Fibroblast of lung (primary cell): Measurements from ENCODE around the gene RPAP3. TPM values are rescaled to one million over a fixed set of nuclear protein-coding genes. Genes with fewer than 3 reads are reported as not detected.
A peak's percentile ranks its signal among the peaks of the same experiment; 100 is the strongest.

ENCODE experiments used
- DNase-seq, 2 donors: peaks; one replicate each; pipeline versions ENCODE4 v3.0.0 to v3.0.0-alpha.2; 2010; ENCODE audit warnings: low read depth in 2 of 2
- H2AFZ ChIP-seq: 2 replicates; pipeline ENCODE4 v1.5.1; 2012; ENCODE audit warnings: low read length, control low read depth, inconsistent platforms
- H3K27ac ChIP-seq: 2 replicates; pipeline ENCODE4 v1.5.1; 2011; ENCODE audit warnings: low read length, control low read depth; ENCODE audit not compliant: insufficient read depth
- H3K27me3 ChIP-seq: 2 replicates; pipeline ENCODE4 v1.5.1; 2011; ENCODE audit warnings: mild to moderate bottlenecking, low read length; ENCODE audit not compliant: control insufficient read depth, insufficient read depth
- H3K36me3 ChIP-seq: 2 replicates; pipeline ENCODE4 v1.5.1; 2011; ENCODE audit warnings: low read length; ENCODE audit not compliant: control insufficient read depth, insufficient read depth
- H3K4me1 ChIP-seq: 2 replicates; pipeline ENCODE4 v1.5.1; 2011; ENCODE audit warnings: low read length; ENCODE audit not compliant: control insufficient read depth, insufficient read depth; ENCODE audit errors: extremely low read depth
- H3K4me2 ChIP-seq: 2 replicates; pipeline ENCODE4 v1.5.1; 2011; ENCODE audit warnings: low read length, control low read depth; ENCODE audit not compliant: insufficient read depth; ENCODE audit errors: extremely low read depth
- H3K4me3 ChIP-seq, 4 experiments: fragments of 200-600 bp in 1 of 4; sonication (generic) in 1 of 4; replicated peaks in 1 of 4; 2 replicates each; pipeline ENCODE4 v1.5.1; 2011 to 2016; ENCODE audit warnings: low read length in 4 of 4, low read depth in 3 of 4, mild to moderate bottlenecking in 3 of 4, control low read depth in 2 of 4, inconsistent platforms in 1 of 4, mixed read lengths in 1 of 4; ENCODE audit not compliant: insufficient read depth in 1 of 4; ENCODE audit errors: control extremely low read depth in 1 of 4
- H3K79me2 ChIP-seq: 2 replicates; pipeline ENCODE4 v1.5.1; 2012; ENCODE audit warnings: mild to moderate bottlenecking, low read length, inconsistent platforms; ENCODE audit not compliant: control insufficient read depth, insufficient read depth
- H3K9ac ChIP-seq: 2 replicates; pipeline ENCODE4 v1.5.1; 2011; ENCODE audit warnings: mild to moderate bottlenecking, low read length, control low read depth; ENCODE audit not compliant: insufficient read depth
- H3K9me3 ChIP-seq: 2 replicates; pipeline ENCODE4 v1.5.1; 2012; ENCODE audit warnings: low read depth, low read length; ENCODE audit not compliant: control insufficient read depth, insufficient read depth
- H4K20me1 ChIP-seq: 2 replicates; pipeline ENCODE4 v1.5.1; 2011; ENCODE audit warnings: low read length; ENCODE audit not compliant: control insufficient read depth, insufficient read depth; ENCODE audit errors: extremely low read depth
- EZH2 ChIP-seq: IDR thresholded peaks from 2 replicates; pipeline ENCODE4 v1.5.1; 2012; ENCODE audit warnings: low read length, control low read depth, mild to moderate bottlenecking; ENCODE audit errors: missing control alignments
- polyA plus RNA-seq, 2 donors: library from polyadenylated mRNA; depleted of rRNA in 1 of 2; stranded (reverse) in 1 of 2; unstranded in 1 of 2; fragments of >200 nt; gene quantifications; 2 replicates each; pipeline ENCODE4 v1.2.1, GENCODE V29; 2011 to 2012; ENCODE audit warnings: missing spikeins in 1 of 2
- total RNA-seq: library from RNA; depleted of rRNA; stranded (reverse); fragments of >200 nt; gene quantifications from 2 replicates; pipeline ENCODE4 v1.2.1, GENCODE V29; 2014
- TF ChIP-seq, protein P1 (sequence below), 2 donors: IDR thresholded peaks in 1 of 2; conservative IDR thresholded peaks in 1 of 2; 1 replicate in 1 of 2; 2 replicates in 1 of 2; pipeline ENCODE4 v1.5.1; 2011 to 2012; ENCODE audit warnings: low read length in 2 of 2, control low read depth in 1 of 2, inconsistent platforms in 1 of 2, low read depth in 1 of 2, mild to moderate bottlenecking in 1 of 2

Gene RPAP3
- total and polyA plus RNA-seq, 2 donors (not counting 1 experiment from before 2014, with no cell fraction given), result 12.1 to 23.8 TPM

DNA sequence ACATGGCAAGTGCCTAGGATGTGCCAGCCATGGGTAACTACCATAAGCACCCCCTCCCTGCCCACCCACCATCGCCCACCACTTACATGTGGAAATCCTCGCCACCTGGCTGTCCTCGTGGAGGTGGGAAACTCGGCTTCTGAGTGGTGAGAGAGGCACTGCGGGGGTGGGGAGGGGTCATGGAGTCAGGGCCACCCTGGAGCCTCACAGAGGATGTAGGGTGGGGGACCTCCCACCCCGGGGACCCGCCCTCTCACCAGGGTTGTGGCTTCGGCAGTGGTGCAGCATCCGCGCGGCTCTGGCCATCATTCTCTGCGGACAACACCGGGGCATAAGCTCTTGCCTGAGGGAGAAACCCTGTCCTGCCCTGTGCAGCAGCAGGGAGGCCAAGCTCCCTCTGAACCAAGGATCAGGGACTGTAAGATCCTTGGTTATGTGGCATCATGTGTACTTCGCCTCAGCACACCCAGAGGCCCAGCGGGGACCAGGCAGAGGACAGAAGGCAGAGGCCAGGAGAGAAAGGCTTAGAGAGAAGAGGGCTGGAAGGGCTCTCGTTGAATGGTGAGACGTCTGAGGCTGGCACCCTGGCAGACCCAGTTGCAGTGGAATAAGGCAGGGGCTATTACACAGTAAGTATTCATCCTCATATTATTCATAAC, 32.2 kb upstream of the RPAP3 start:
- H3K4me2 ChIP-seq, result no peak overlapping the region
- H3K9ac ChIP-seq, result no peak overlapping the region
- no peak overlapping the region for H3K4me3 ChIP-seq
- DNase-seq, result no peak
- H4K20me1 ChIP-seq, result no peaks in the 10 kb centered on the region
- H3K36me3 ChIP-seq, result no peaks in the 10 kb centered on the region
- H3K27ac ChIP-seq, result no peak overlapping the region
- H3K27me3 ChIP-seq, result no peaks in the 10 kb centered on the region
- no peak for TF ChIP-seq EZH2
- TF ChIP-seq, protein P1, sequence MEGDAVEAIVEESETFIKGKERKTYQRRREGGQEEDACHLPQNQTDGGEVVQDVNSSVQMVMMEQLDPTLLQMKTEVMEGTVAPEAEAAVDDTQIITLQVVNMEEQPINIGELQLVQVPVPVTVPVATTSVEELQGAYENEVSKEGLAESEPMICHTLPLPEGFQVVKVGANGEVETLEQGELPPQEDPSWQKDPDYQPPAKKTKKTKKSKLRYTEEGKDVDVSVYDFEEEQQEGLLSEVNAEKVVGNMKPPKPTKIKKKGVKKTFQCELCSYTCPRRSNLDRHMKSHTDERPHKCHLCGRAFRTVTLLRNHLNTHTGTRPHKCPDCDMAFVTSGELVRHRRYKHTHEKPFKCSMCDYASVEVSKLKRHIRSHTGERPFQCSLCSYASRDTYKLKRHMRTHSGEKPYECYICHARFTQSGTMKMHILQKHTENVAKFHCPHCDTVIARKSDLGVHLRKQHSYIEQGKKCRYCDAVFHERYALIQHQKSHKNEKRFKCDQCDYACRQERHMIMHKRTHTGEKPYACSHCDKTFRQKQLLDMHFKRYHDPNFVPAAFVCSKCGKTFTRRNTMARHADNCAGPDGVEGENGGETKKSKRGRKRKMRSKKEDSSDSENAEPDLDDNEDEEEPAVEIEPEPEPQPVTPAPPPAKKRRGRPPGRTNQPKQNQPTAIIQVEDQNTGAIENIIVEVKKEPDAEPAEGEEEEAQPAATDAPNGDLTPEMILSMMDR (conservative IDR thresholded peaks at IDR 0.05 in 1 of 2, IDR thresholded peaks at IDR 0.05 in 1 of 2; ENCODE audit: low read depth in 1 of 2, low read length in 2 of 2), result no peak
- H3K9me3 ChIP-seq, result no peaks in the 10 kb centered on the region
- no peaks in the 10 kb centered on the region for H3K79me2 ChIP-seq
- no peak overlapping the region for H2AFZ ChIP-seq
- peaks cover 18% of the 10 kb centered on the region for H3K4me1 ChIP-seq

DNA sequence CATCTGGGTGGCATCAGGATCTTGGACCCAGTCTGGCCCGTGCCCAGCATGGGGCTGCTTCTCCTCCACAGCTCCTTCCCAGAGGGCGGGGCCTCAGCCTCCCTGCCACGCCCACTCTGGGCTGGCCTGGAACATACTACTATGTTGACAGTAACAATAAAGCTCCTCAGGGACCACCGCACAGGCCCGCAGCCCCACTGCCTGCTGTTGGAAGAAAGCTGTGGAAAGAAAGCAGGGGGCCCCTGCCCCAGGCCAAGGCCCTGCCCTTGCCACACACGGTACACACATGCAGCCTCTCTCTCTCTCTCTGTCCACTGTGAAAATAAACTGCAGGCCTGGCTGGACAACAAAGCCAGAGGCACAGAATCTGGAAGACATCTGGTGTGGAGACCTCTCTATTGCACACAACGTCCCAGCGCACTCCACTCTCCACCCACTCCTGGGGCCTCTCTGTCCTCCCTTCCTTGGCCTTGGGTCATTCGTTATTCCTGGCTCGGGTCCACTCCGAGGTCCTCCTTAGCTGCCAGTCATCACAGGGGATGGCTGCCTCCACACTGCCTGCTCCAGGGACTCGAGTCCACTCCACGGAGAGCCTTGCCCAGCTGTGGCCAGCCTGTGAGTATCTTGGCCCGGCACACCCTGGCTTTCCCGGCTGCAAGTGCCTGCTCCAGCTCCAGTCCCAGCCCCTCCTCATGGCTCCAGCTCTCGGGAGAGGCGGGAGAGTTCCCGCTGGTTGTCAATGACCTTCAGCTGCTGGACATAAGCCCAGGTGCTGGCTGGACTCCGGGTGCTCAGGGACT, 31.2 kb upstream of the RPAP3 start:
- Histone ChIP-seq H4K20me1 (no peaks in the 10 kb centered on the region), H2AFZ (peak overlapping the region; percentile 77), H3K4me2 (peak overlapping the region; percentile 78), H3K9ac (no peak overlapping the region), H3K27me3 (no peaks in the 10 kb centered on the region), H3K4me3 (peak overlapping the region in 1 of 4 experiments; percentile 31), H3K4me1 (peaks cover 18% of the 10 kb centered on the region), H3K36me3 (no peaks in the 10 kb centered on the region), H3K79me2 (no peaks in the 10 kb centered on the region), H3K9me3 (no peaks in the 10 kb centered on the region), H3K27ac (peak overlapping the region; percentile 39)
- peak; percentile 31 to 93 for DNase-seq
- TF ChIP-seq EZH2, result no peak
- TF ChIP-seq, protein P1 (conservative IDR thresholded peaks at IDR 0.05 in 1 of 2, IDR thresholded peaks at IDR 0.05 in 1 of 2; ENCODE audit: low read depth in 1 of 2, low read length in 2 of 2), result no peak

DNA sequence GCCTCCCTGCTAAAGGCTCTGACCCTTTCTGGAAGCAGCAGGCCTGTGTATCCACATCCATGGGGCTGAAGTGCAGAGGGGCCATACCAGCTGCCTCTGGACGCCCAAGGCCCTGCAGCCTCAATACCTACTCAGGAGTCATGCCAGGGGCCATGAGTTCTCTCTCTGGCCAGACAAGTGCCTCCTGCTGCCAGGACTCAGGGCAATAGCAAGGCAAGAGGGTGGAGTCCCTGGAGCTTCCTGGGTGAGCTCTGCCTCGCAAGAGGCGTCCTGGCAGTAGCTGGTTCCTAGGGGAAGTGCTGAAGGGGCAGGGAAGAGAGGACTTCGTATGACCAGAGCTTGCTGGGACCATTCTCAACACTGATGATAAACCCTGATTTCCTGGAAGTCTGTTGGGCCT, 30.4 kb upstream of the RPAP3 start:
- Histone ChIP-seq H3K4me3 (no peak overlapping the region), H3K27me3 (no peaks in the 10 kb centered on the region), H2AFZ (no peak overlapping the region), H3K79me2 (no peaks in the 10 kb centered on the region), H3K36me3 (no peaks in the 10 kb centered on the region), H3K9me3 (no peaks in the 10 kb centered on the region), H3K4me1 (peaks cover 18% of the 10 kb centered on the region), H3K27ac (no peak overlapping the region), H4K20me1 (no peaks in the 10 kb centered on the region), H3K4me2 (no peak overlapping the region), H3K9ac (no peak overlapping the region)
- no peak for DNase-seq
- TF ChIP-seq EZH2, result no peak
- TF ChIP-seq, protein P1 (conservative IDR thresholded peaks at IDR 0.05 in 1 of 2, IDR thresholded peaks at IDR 0.05 in 1 of 2; ENCODE audit: low read depth in 1 of 2, low read length in 2 of 2), result no peak
